Right renal cortex interstitium (tissue), 3 donors: Measurements from ENCODE around the gene RASL12. TPM values are rescaled to one million over a fixed set of nuclear protein-coding genes. Genes with fewer than 3 reads are reported as not detected.
"Not testable (repeated sequence)": the region's sequence is repeated elsewhere in the genome, so short reads cannot be mapped to it uniquely, and the experiment has no call there.

Source experiments
- DNase-seq, 3 donors: peaks; one replicate each; pipeline ENCODE4 v3.0.0-alpha.2; 2013; ENCODE audit warnings: low read depth in 3 of 3, low spot score in 2 of 3
- polyA plus RNA-seq, 3 donors: library from polyadenylated mRNA; unstranded; fragments of 120-200 nt; gene quantifications; one replicate each; pipeline ENCODE4 v1.2.1, GENCODE V29; 2013; ENCODE audit not compliant: insufficient read length in 3 of 3

RASL12 gene
- polyA plus RNA-seq, 3 donors = 5.9 to 7.8 (median 6.5) TPM

- DNase-seq = no peak
Measured at GRCh38 chr15:65032801-65033537, 34.8 kb downstream of the RASL12 start.

GRCh38 chr15:65029736-65030208, 38.0 kb downstream of the RASL12 start:
- DNase-seq = no peak

- DNase-seq = peak in 2 of 3 donors; percentile 75 to 76
Measured at GRCh38 chr15:65028921-65029735, 38.7 kb downstream of the RASL12 start, which contains the start of gene MTFMT. MTFMT (minus strand) TSS chr15:65029639; CDS start chr15:65029613, 26 bp downstream.

- DNase-seq = no peak
Measured at GRCh38 chr15:65028338-65028737, 39.5 kb downstream of the RASL12 start.

GRCh38 chr15:65027593-65027992, 40.2 kb downstream of the RASL12 start:
- DNase-seq = no peak

- DNase-seq = no peak
Measured at GRCh38 chr15:65026756-65027155, 41.0 kb downstream of the RASL12 start.

GRCh38 chr15:65021488-65021887, 46.3 kb downstream of the RASL12 start:
- DNase-seq = no peak

GRCh38 chr15:65020419-65020818, 47.4 kb downstream of the RASL12 start:
- DNase-seq = no peak

GRCh38 chr15:65011198-65011597, 56.6 kb downstream of the RASL12 start:
- not testable (repeated sequence) for DNase-seq

GRCh38 chr15:65008983-65009382, 58.8 kb downstream of the RASL12 start:
- no peak for DNase-seq

- DNase-seq = no peak
Measured at GRCh38 chr15:65006876-65007275, 60.9 kb downstream of the RASL12 start.

GRCh38 chr15:65004993-65005392, 62.8 kb downstream of the RASL12 start:
- DNase-seq = no peak

Other genes with a start within 250 kb of the RASL12 start
- gene PIF1, start 242.3 kb downstream of the RASL12 start, polyA plus RNA-seq = 1 to 10 TPM; 5.7 to 8.1 (median 6.8) TPM
- gene PLEKHO2, start 226.1 kb downstream of the RASL12 start, polyA plus RNA-seq = 10 to 100 TPM; 14.5 to 17.5 (median 16.0) TPM
- 1 to 10 TPM; 4.4 to 4.5 (median 4.4) TPM for gene ANKDD1A, start 156.1 kb downstream of the RASL12 start, polyA plus RNA-seq
- gene SPG21, start 78.1 kb downstream of the RASL12 start, polyA plus RNA-seq = 100 to 1,000 TPM; 106 to 119 (median 107) TPM
- gene MTFMT, start 38.4 kb downstream of the RASL12 start, polyA plus RNA-seq = 10 to 100 TPM; 14.9 to 15.6 (median 15.4) TPM
- 10 to 100 TPM; 10.1 to 13.2 (median 11.8) TPM for gene SLC51B, start 22.6 kb downstream of the RASL12 start, polyA plus RNA-seq
- gene KBTBD13, start 8.8 kb upstream of the RASL12 start, polyA plus RNA-seq = under 1 TPM; 0.06 to 0.07 (median 0.07) TPM
- gene UBAP1L, start 47.2 kb upstream of the RASL12 start, polyA plus RNA-seq = 1 to 10 TPM; 2.2 to 3.1 (median 2.6) TPM
- 10 to 100 TPM; 30.1 to 34.4 (median 31.9) TPM for gene PDCD7, start 65.8 kb upstream of the RASL12 start, polyA plus RNA-seq
- 10 to 100 TPM; 68.1 to 81.5 (median 75.1) TPM for gene CLPX, start 117.4 kb upstream of the RASL12 start, polyA plus RNA-seq
- gene CILP, start 143.5 kb upstream of the RASL12 start, polyA plus RNA-seq = 1 to 10 TPM; 2.8 to 3.3 (median 3.3) TPM
- gene PARP16, start 218.9 kb upstream of the RASL12 start, polyA plus RNA-seq = 10 to 100 TPM; 15.4 to 18.5 (median 15.6) TPM
- gene RNU5A-1, start 228.1 kb upstream of the RASL12 start, polyA plus RNA-seq = not detected
- gene RNU5B-1, start 236.7 kb upstream of the RASL12 start, polyA plus RNA-seq = not detected